Suppressor macrophage (primary cell): ENCODE results near the gene SIRT5.
A peak's percentile ranks its signal among the peaks of the same experiment; 100 is the strongest.

ENCODE experiments used
- DNase-seq, 4 experiments: peaks; one replicate each; pipeline ENCODE4 v3.0.0-alpha.2; 2020 to 2022

The SIRT5 gene

GRCh38 chr6:13590574-13591153 lies 16.3 kb downstream of the SIRT5 start:
- DNase-seq, result no peak

DNA sequence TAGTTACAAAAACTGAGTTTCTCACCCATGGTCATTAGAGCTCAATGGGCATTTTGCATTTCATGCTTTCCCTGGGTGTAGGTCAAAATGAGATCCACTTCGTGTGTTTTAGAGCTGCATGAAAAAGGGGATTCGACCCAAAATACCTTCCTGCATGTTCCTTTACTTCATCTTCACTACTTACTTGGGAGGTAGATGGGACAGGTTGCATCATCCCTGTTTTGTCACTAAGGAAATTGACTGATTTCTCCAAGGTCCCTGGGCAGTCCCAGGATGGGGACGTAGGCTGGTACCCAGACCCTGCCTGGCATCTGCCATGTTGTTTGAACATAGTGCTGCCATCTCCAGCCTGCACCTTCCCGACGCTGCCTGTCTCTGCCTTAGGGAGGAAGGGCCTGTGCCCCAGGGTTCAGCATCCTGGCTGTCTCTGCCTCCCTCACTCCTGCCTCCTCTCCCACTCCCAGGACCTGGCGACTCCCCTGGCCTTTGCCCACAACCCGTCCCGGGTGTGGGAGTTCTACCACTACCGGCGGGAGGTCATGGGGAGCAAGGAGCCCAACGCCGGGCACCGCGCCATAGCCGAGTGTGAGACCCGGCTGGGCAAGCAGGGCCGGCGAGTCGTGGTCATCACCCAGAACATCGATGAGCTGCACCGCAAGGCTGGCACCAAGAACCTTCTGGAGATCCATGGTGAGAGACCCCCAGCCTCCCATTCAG lies 17.0 kb downstream of the SIRT5 start:
- DNase-seq, result no peak

DNA sequence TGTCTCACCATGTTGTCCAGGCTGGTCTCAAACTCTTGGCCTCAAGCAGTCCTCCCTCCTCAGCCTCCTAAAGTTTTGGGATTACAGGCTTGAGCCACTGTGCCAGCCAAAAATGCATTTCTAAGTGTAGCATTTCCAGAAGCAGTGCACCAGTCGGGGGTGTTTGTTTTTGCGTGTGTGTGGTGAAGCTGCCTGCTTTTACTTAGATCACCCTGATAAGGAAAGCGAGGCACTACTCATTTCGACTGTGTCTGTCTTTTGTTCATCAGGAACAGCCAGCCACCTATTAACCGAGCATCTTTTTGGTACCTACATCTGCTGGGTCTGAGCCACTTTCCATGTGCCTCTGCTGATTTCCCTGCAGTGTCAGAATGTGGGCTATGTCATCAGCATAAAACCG lies 18.7 kb downstream of the SIRT5 start:
- no peak for DNase-seq

GRCh38 chr6:13593720-13594119 lies 19.3 kb downstream of the SIRT5 start:
- no peak for DNase-seq

- no peak for DNase-seq
These were observed 22.7 kb downstream of the SIRT5 start for GRCh38 chr6:13597073-13597472.

DNA sequence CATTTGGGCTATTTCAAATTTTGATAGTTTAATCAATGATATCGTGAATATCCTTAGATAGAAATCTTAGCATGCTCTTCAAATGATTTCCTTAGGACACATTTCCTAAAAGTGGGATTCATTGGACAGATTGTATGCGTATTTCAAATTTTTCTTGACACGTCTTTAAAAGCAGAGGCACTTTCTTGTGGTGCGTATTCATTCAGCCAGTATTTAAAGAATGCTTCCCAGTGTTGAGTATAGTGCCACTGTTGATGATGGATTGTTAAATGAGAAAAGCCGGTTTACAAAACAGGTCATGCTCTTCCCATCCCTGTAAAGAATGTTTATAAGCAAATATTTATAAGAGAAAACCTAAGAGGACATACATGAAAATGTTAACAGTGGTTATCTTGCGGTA lies 25.6 kb downstream of the SIRT5 start:
- no peak for DNase-seq

GRCh38 chr6:13604135-13604534 lies 29.7 kb downstream of the SIRT5 start:
- no peak for DNase-seq

- no peak for DNase-seq
These were observed 30.4 kb downstream of the SIRT5 start for GRCh38 chr6:13604546-13605416.

GRCh38 chr6:13605634-13606033 lies 31.2 kb downstream of the SIRT5 start:
- no peak for DNase-seq

DNA sequence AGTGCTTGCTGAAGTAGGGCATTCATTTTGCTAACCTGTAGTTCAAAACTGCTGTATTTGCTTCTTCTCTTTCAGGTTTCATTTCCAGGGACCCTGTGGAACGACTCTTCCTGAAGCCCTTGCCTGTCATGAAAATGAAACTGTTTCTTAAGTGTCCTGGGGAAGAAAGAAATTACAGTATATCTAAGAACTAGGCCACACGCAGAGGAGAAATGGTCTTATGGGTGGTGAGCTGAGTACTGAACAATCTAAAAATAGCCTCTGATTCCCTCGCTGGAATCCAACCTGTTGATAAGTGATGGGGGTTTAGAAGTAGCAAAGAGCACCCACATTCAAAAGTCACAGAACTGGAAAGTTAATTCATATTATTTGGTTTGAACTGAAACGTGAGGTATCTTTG lies 37.3 kb downstream of the SIRT5 start:
- DNase-seq, result no peak

GRCh38 chr6:13613029-13613594 lies 38.7 kb downstream of the SIRT5 start:
- DNase-seq, result no peak

GRCh38 chr6:13614126-13614925 lies 39.9 kb downstream of the SIRT5 start:
- DNase-seq, result peak; percentile 49 to 78 (median 56)

DNA sequence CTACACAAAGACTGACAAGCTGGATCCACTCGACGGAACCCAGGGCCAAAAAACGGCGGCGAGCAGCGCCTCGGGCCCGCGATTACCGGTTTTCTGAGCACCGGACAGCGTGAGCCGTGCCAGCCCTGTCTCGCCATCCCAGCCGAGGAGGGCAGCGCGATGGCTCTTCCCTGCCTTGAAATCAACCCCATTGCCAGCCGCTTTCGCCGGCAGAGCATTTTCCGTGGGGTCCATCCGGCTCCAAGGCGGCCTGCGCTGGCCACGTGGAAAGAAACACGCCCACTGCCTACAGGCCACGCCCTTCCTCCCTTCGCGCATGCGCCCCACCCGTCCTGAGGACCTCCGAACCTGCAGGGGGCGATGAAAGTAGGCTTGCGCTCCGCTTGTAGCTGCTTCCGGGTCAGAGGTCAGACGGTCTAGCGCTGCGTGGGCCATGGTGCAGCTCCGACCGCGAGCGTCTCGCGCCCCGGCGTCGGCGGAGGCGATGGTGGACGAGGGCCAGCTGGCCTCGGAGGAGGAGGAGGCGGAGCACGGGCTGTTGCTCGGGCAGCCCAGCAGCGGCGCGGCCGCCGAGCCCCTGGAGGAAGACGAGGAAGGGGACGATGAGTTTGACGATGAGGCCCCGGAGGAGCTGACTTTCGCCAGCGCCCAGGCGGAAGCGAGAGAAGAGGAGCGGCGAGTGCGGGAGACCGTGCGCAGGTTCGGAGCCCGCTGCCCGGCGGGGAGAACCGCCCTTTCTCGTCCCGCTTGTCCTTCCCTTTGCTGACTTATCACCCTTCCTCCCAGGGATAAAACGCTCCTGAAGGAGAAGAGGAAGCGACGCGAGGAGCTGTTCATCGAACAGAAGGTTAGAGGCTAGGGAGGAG lies 40.8 kb downstream of the SIRT5 start, which contains the start of gene NOL7:
NOL7 (plus strand) TSS at position 410 of the 866 bp plus-strand sequence; CDS start at position 434, 24 bp downstream.
- peak; percentile 99 to 100 (median 99) for DNase-seq

- DNase-seq, result peak in 2 of 4 experiments; percentile 51 to 69
These were observed 41.4 kb downstream of the SIRT5 start for GRCh38 chr6:13615792-13616120.

DNA sequence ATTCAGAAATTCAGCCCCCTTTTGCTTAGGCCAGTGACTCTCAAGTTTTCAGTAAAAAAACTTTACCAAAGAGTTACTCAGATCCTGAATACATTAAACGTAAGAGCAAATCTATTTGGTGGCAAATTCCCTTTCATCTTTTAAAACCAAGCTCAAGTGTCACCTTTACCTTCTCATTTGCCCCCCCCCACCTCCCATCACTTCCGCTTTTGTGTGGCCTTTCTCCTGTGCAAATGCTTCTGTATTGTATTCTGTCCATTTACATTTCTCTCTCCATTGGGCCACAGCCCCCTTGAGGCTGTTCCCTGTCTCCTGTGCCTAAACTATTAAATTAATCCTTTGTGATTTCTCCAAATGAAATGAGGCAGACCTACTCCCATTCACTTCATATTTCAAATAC lies 42.7 kb downstream of the SIRT5 start:
- DNase-seq, result no peak

GRCh38 chr6:13624871-13625288 lies 50.5 kb downstream of the SIRT5 start:
- DNase-seq, result peak; percentile 7 to 35 (median 20)

- no peak for DNase-seq
These were observed 55.2 kb downstream of the SIRT5 start for GRCh38 chr6:13629459-13630116.

DNA sequence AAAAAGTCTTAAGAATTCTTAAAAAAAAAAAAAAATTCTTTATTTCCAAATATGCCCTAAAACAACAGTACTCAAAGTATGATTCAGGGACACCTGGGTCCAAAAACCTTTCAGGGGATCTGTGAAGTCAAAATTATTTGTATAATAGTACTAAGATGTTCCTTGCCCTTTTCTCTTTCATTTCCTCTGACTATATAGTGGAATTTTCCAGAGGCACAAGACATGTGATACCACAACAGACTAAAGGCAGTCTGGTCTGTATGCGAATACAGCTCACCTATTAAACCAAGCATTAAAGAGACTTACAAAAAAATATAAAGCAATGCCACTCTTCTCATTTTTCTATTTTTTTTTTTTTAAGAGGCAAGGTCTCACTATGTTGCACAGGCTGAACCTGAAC lies 56.1 kb downstream of the SIRT5 start:
- DNase-seq, result no peak

DNA sequence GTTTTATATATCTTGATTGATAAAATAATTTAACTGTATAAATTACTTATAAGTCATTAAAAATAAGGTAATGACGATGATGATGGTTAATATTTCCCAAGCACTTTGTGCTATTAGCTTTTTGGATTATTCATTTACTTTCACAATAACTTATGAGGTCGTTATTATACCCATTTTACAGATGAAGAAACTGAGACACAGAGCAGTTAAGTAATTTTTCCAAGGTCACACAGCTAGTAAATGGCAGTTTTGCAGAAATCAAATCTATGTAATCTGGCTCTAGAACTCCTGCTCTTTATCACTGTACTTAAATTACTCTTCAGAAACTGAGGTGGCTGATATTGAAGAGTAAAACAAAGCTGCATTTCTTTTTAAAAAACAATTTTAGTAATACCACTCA lies 58.9 kb downstream of the SIRT5 start:
- no peak for DNase-seq

DNA sequence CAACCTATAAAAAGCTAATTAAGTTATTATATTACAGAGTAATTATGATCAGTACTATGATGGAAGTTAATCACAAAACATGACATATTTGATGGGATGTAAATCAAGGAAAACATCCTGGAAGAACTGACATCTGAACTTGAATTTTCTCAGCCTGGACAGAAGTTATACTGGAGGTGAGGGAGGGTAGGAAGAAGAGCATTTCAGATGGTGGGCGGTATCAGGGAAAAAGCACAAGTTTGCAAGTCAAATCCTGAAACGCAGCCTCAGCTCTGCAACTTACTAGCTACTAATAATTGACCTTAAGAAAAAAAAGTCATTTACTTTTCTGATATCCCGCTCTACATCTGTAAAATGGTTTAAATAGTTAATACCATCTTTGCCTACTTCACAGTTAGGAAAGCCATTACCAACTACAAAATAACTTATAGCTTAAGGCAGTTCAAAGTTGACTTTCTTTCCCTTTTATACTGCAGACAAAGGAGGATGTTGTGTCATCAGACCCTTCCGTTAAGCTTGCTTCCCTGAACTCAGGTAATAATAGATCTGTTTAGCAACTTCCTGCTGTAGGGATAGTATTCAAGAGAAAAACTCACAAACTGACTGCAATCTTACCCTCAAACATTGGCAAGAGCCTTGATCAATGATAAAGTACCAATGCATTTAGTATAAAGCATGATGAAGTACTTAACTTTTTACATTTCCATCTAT lies 61.7 kb downstream of the SIRT5 start:
- peak in 2 of 4 experiments; percentile 12 to 16 for DNase-seq
